HFFc6 (cell line): Measurements from ENCODE around the gene SLC22A4. TPM values are rescaled to one million over a fixed set of nuclear protein-coding genes. Genes with fewer than 3 reads are reported as not detected.

ENCODE experiments used
- DNase-seq: peaks from one replicate; pipeline ENCODE4 v3.0.0-alpha.2; 2018
- H3K27ac Mint-ChIP-seq: 2 replicates; pipeline ENCODE4 v1.8.0; 2020; ENCODE audit warnings: mild to moderate bottlenecking, mixed read lengths
- H3K27me3 Mint-ChIP-seq: 2 replicates; pipeline ENCODE4 v1.8.0; 2021; ENCODE audit warnings: mild to moderate bottlenecking, moderate library complexity, mixed read lengths; ENCODE audit not compliant: insufficient read depth
- H3K36me3 Mint-ChIP-seq: 2 replicates; pipeline ENCODE4 v1.8.0; 2021; ENCODE audit warnings: low read depth, mixed read lengths
- H3K4me1 Mint-ChIP-seq: 2 replicates; pipeline ENCODE4 v1.8.0; 2020; ENCODE audit warnings: low read depth, mixed read lengths
- H3K4me3 Mint-ChIP-seq: 2 replicates; pipeline ENCODE4 v1.8.0; 2020; ENCODE audit warnings: mild to moderate bottlenecking, moderate library complexity, mixed read lengths
- H3K9me3 Mint-ChIP-seq: 2 replicates; pipeline ENCODE4 v1.8.0; 2020; ENCODE audit warnings: mild to moderate bottlenecking, mixed read lengths
- total RNA-seq, 6 experiments: library from RNA; stranded (reverse); fragmentation: NEBNext Ultra II Directional; extraction: Animal tissue kit (Norgen Biotek cat#: 25700); gene quantifications; 2 replicates in 1 of 6; 3 replicates in 5 of 6; pipeline ENCODE4 v1.2.3, GENCODE V29; 2021
- TF ChIP-seq, protein P1 (sequence below): fragments of 200-600 bp; sonication (generic); IDR thresholded peaks from 2 replicates; pipeline ENCODE4 v1.5.0; 2021; ENCODE audit warnings: antibody characterized with exemption, mild to moderate bottlenecking

Gene SLC22A4
- total RNA-seq, 6 experiments from 2014 or later = 10.8 to 12.6 (median 11.4) TPM

DNA sequence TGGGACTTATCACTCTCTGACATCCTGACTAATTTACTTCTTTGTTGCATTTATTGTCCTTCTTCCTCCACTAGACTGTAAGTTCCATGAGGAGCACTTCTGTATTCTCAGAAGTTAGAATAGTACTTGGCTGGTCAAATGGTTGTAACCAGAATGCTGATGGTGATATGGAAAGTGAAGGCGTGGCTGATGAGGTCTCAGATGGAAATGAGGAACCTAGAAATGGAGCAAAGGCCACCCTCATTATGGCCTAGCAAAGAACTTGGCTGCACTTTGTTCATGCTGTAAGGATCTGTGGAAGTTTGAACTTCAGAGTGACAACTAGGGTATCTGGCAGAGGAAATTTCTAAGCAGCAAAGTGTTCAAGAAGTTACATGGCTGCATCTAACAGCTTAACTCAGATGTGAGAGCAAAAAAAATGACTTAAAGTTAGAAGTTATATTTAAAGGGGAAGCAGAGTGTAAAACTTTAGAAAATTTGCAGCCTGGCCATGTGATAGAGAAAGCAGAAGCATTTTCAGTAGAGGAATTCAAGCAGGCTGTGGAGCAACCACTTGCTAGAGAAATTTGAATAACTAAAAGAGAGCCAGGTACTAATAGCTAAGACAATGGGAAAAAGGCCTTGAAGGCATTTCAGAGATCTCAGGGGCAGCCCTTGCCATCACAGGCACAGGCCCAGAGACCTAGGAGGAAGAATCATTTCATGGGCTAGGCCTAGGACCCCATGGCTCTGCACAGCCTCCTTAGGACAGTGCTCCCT is 60.4 kb downstream of the SLC22A4 start:
- no peak for DNase-seq
- Mint-ChIP-seq H3K36me3 (no peaks in the 10 kb centered on the region), H3K27ac (no peak overlapping the region), H3K9me3 (no peaks in the 10 kb centered on the region), H3K4me3 (no peak overlapping the region), H3K4me1 (peaks cover 6% of the 10 kb centered on the region; the same call in 1 of the 2 replicates), H3K27me3 (no peaks in the 10 kb centered on the region; the same call in 1 of the 2 replicates)
- TF ChIP-seq, protein P1, sequence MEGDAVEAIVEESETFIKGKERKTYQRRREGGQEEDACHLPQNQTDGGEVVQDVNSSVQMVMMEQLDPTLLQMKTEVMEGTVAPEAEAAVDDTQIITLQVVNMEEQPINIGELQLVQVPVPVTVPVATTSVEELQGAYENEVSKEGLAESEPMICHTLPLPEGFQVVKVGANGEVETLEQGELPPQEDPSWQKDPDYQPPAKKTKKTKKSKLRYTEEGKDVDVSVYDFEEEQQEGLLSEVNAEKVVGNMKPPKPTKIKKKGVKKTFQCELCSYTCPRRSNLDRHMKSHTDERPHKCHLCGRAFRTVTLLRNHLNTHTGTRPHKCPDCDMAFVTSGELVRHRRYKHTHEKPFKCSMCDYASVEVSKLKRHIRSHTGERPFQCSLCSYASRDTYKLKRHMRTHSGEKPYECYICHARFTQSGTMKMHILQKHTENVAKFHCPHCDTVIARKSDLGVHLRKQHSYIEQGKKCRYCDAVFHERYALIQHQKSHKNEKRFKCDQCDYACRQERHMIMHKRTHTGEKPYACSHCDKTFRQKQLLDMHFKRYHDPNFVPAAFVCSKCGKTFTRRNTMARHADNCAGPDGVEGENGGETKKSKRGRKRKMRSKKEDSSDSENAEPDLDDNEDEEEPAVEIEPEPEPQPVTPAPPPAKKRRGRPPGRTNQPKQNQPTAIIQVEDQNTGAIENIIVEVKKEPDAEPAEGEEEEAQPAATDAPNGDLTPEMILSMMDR = no peak

DNA sequence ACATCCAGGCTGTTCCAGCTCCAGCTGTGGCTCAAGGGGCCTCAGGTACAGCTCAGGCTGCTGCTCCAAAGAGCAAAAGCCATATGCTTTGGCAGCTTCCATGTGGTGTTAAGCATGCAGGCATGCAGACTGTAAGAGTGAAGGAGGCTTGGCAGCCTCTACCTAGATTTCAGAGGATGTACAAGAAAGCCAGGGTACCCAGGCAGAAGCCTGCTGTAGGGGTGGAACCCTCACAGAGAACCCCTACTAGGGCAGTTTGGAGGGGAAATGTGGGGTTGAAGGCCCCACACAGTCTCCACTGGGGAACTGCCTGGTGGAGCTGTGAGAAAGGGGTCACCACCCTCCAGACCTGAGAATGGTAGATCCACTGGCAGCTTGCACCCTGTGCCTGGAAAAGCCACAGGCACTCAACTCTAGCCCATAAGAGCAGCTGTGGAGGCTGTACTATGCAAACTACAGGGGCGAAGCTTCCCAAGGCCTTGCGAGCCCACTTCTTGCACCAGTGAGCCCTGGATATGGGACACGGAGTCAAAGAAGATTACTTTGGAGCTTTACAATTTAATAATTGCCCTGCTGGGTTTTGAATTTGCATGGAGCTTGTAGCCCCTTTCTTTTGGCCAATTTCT is 61.1 kb downstream of the SLC22A4 start:
- Mint-ChIP-seq H3K4me3 (no peak overlapping the region), H3K27ac (no peak overlapping the region), H3K27me3 (no peaks in the 10 kb centered on the region; the same call in 1 of the 2 replicates), H3K9me3 (no peaks in the 10 kb centered on the region), H3K36me3 (no peaks in the 10 kb centered on the region), H3K4me1 (peaks cover 6% of the 10 kb centered on the region; the same call in 1 of the 2 replicates)
- TF ChIP-seq, protein P1 = no peak
- DNase-seq = no peak

DNA sequence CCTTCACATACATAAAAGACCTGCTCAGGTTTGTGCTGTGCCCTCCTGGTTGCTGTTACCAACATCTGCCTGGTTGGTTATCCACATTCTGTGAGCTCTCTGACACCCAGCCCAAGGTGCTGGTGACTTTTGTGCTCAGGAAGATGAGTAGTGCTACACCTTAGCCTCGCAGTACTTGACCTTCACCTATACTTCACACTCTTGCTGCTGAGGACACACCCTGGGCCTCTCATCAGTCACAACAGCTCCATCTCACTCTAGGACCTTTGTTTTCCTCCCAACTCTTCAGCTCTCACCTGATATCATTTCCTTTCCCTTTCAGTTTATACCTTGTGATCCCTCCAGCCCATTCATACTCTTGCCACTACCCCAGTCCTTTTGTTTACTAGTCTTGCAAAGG is 64.6 kb downstream of the SLC22A4 start:
- H3K27ac Mint-ChIP-seq = no peak overlapping the region
- no peaks in the 10 kb centered on the region for H3K9me3 Mint-ChIP-seq
- H3K27me3 Mint-ChIP-seq = no peaks in the 10 kb centered on the region
- no peak for DNase-seq
- H3K4me1 Mint-ChIP-seq = peaks cover 12% of the 10 kb centered on the region
- no peaks in the 10 kb centered on the region for H3K36me3 Mint-ChIP-seq
- TF ChIP-seq, protein P1 = no peak
- no peak overlapping the region for H3K4me3 Mint-ChIP-seq

DNA sequence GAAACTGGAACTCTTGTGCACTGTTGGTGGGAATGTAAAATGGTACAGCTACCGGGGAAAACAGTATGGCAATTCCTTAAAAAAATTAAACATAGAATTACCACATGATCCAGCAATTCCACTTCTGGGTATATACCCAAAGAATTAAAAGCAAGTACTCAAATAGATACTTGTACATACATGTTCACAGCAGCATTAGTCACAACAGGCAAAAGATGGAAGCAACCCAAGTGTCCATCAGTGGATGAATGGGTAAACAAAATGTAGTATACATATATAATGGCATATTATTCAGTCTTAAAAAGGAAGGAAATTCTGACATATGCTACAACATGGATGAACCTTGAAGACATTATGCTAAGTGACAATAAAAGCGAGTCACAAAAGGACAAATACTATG is 67.9 kb downstream of the SLC22A4 start:
- no peak for DNase-seq
- Mint-ChIP-seq H3K9me3 (no peaks in the 10 kb centered on the region), H3K4me3 (no peak overlapping the region), H3K36me3 (no peaks in the 10 kb centered on the region), H3K27me3 (no peaks in the 10 kb centered on the region), H3K27ac (no peak overlapping the region), H3K4me1 (peaks cover 33% of the 10 kb centered on the region)
- TF ChIP-seq, protein P1 = no peak

DNA sequence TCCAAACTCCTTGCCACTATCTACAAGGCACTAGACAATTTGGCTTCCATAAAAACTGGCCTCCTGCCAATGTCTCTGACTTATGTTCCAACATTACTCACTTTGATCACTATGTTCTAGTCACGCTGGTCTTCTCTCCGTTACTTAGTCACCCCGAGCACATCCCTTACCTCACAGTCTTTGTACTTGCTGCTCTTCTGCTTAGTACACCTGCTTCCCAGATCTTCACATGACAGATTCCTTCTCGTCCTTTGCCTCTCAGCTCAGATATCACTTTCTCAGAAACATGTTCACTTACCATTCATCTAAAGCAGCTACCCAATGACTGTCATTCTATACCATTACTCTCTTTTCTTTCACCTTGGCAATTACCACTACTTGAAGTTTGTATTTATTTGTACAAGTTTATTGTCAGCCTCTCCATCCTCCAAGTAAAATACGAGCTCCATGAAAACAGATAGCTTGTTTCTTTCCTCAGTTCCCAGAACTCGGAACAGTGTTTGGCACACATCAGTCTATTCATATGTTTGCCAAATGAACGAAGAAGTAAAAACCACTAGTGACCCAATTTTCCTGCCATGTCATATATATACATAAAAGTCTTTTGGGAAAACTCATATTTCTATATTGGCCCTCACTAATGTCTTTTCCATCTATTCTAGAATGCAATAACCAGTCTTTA is 69.4 kb downstream of the SLC22A4 start:
- H3K36me3 Mint-ChIP-seq = no peaks in the 10 kb centered on the region
- H3K4me3 Mint-ChIP-seq = no peak overlapping the region
- DNase-seq = peak; percentile 93
- TF ChIP-seq, protein P1 = no peak
- H3K4me1 Mint-ChIP-seq = peaks cover 33% of the 10 kb centered on the region
- H3K27me3 Mint-ChIP-seq = no peaks in the 10 kb centered on the region
- H3K9me3 Mint-ChIP-seq = no peaks in the 10 kb centered on the region
- peak overlapping the region; percentile 14 for H3K27ac Mint-ChIP-seq
